SKM-1 (cell line): ENCODE measurements around the gene AMDHD2.
"Not testable (repeated sequence)": the region's sequence is repeated elsewhere in the genome, so short reads cannot be mapped to it uniquely, and the experiment has no call there.

Experiments
- DNase-seq: peaks from one replicate; lab custom pipeline; 2025; ENCODE audit not compliant: unreplicated experiment; lab: John Stamatoyannopoulos, UW

Gene AMDHD2

DNA sequence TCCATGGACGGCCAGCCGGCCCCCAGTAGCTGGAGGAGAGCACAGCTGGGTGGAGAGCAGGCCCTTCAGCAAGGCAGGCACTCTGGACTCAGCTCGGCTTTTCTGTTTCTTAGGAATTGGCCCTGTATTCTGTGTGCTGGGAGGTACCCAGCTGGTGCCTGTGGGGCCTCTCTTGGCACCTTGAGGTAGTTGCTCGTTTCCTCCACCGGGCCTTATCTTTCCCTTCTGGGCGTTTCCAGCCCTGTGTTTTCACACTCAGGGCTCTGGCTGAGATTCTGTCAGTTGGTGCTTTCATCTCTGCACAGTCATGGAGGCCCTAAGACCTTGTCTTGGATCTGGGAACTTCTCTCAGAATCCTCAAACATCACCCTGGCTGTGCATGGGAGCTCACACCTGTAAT lies 47.3 kb downstream of the AMDHD2 start:
- DNase-seq = not testable (repeated sequence)

DNA sequence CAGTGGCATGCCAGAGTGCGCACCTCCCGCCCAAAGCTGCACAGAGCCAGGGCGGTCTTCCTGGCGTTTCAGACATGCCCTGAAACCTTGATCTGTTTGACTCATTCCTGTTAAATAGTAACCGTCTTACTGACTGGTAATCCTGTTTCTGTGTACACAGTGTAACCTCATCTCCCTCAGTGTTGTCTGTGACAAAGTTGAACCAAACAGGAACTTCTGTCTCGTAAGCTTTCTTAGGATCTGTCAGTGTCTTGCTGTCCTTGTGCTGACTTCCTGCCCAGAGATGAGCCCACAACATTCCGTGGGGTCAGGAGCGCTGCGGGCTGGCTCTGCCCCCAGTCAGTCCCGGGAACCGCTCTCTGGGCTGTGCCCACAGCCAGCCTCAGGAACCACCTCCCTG lies 48.4 kb downstream of the AMDHD2 start:
- DNase-seq = not testable (repeated sequence)

DNA sequence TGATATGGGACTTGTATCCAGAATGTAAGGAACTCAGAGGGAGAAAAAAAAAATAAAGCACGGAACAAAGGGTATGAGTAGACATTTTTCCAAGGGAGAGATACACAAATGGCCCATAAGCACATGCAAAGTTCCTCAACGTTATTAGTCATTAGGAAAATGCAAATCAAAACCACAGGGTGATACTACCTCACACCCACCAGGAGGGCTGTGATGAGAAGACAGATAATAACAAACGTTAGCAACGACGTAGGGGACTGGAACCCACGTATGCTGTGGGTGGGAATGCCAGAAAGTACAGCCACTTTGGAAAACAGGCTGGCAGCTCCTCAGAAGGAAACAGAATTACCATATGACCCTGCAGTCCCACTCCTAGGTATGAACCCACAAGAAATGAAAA lies 52.5 kb downstream of the AMDHD2 start:
- DNase-seq = not testable (repeated sequence)

DNA sequence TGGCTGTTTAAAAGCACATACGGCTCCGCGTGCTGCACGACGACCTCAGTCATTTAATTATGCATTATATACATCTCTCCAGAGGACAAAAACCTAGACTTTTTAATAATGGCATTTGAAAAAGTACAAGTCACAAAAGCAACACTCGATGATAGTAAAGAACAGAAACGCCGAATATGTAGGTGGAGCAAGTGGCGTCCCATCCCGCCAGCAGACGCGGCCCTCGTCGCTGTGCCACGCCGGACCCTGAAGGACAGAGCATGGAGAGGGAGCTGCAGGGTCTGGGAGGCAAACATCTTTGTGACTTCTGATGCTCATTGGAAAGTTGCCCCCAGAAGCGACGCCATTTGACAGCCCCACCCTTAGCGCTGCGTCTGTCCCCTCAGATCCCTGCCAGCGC lies 55.7 kb downstream of the AMDHD2 start:
- not testable (repeated sequence) for DNase-seq

DNA sequence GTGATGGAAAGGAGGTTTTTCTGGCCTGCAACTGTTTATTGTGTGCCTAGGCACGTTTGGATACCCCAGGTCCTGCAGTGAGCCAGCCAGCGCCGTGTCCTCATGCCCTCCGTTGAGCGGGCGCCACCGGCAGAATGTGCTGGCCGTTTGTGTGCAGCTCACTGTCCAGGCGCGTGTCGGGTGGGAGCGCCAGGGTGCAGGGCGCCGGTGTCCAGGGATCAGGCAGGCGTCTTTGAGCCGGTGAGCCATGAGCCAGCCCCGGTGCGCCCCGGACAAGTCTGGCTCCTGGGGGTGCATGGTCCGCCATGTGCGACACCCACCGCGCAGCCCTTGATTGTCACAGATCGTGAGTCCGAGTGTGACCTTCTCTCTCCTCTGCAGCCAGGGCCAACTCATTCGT lies 56.9 kb downstream of the AMDHD2 start:
- not testable (repeated sequence) for DNase-seq

DNA sequence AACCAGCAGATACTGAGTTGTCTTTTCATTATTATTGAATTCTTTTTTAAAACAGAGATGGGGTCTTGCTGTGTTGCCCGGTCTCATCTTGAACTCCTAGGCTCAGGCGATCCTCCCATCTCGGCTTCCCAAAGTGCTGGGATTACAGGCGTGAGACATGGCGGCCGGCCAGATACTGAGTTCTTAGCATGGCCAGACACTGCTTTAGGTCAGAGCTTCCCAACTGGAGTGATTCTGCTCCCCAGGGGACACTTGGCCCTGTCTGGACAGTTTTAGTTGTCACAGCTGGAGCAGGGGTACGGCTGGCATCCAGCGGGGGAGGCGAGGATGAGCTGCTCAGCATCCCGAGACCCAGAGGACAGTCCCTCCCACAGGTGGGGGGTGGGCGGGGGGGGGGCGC lies 58.7 kb downstream of the AMDHD2 start:
- DNase-seq = not testable (repeated sequence)

DNA sequence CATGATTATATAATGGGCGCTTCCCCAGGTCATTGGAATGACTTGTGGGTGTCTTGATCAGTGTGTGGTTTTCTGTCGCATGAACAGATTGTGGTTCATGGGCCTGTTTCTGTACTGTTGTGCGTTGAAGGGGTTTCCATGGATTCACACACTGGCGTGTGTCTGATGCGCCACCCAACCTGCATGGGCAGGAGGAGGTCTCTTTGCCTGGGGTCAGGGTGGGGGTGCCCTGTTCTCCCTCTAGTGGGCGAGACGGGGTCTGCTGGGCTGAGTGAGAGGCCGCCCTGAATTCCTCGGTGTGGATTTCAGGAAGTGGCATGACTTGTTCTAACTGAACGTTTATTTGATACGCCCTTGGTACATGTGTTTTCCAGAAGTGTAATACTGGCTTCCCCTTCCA lies 60.0 kb downstream of the AMDHD2 start:
- not testable (repeated sequence) for DNase-seq

DNA sequence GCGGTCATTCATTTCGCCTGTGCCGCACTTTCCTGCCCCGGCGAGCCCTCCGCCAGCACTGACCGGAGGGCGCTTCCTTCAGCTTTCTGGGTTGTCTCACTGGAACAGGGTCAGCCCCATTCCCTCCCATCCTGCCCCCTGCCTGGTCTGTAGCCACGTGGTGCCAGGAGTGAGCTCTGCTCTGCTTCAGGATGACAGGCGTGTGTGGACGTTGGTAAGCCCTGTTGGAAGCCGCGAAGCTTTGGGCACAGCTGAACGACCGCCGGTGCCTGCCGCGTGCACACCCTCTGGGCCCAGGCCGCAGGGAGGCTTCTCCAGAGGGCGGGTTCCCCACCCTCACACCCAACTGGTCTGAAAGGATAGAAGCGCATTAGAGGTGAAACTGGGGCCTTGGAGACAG lies 60.6 kb downstream of the AMDHD2 start:
- not testable (repeated sequence) for DNase-seq
